ENCODE results near the gene LAG3.

LAG3 gene

GRCh38 chr12:6770600-6770999, 1.7 kb upstream of the LAG3 start:
- TF ChIP-seq CREB1 (IDR thresholded peaks at IDR 0.05; ENCODE audit: low read depth) (no peak), EP300 (IDR thresholded peaks at IDR 0.05; ENCODE audit: borderline replicate concordance) (no peak), CEBPB (IDR thresholded peaks at IDR 0.05) (no peak), MAX (IDR thresholded peaks at IDR 0.05) (no peak), RAD21 (IDR thresholded peaks at IDR 0.05; ENCODE audit: low read depth) (no peak), NFIC (IDR thresholded peaks at IDR 0.05) (no peak), ZBTB7A (IDR thresholded peaks at IDR 0.05; ENCODE audit: low read depth) (no peak)

GRCh38 chr12:6771091-6771495, 1.2 kb upstream of the LAG3 start:
- no peak for TF ChIP-seq NFIC (IDR thresholded peaks at IDR 0.05)
- TF ChIP-seq FOXM1 (IDR thresholded peaks at IDR 0.05; ENCODE audit: borderline replicate concordance, low read depth): no peak
- no peak for TF ChIP-seq USF1 (IDR thresholded peaks at IDR 0.05)
- TF ChIP-seq EGR1 (IDR thresholded peaks at IDR 0.05): no peak
- no peak for TF ChIP-seq TAF1 (IDR thresholded peaks at IDR 0.05; ENCODE audit: low read depth)
- TF ChIP-seq RAD21 (IDR thresholded peaks at IDR 0.05; ENCODE audit: low read depth): no peak
- TF ChIP-seq CEBPB (IDR thresholded peaks at IDR 0.05): no peak
- TF ChIP-seq REST (IDR thresholded peaks at IDR 0.05; ENCODE audit: low read depth): no peak
- TF ChIP-seq ZBTB7A (IDR thresholded peaks at IDR 0.05; ENCODE audit: low read depth): no peak

GRCh38 chr12:6771509-6772330, 600 bp upstream of the LAG3 start:
- TF ChIP-seq MAX (IDR thresholded peaks at IDR 0.05) (no peak), TCF12 (IDR thresholded peaks at IDR 0.05; ENCODE audit: low read depth) (no peak), CREB1 (IDR thresholded peaks at IDR 0.05; ENCODE audit: low read depth) (no peak)

GRCh38 chr12:6772726-6773589, 638 bp downstream of the LAG3 start:
- TF ChIP-seq MAX (IDR thresholded peaks at IDR 0.05) (no peak), ZBTB7A (IDR thresholded peaks at IDR 0.05; ENCODE audit: low read depth) (no peak), EGR1 (IDR thresholded peaks at IDR 0.05) (no peak), REST (IDR thresholded peaks at IDR 0.05; ENCODE audit: low read depth) (no peak), USF1 (IDR thresholded peaks at IDR 0.05) (no peak), RAD21 (IDR thresholded peaks at IDR 0.05; ENCODE audit: low read depth) (no peak), CEBPB (IDR thresholded peaks at IDR 0.05) (no peak), TEAD4 (IDR thresholded peaks at IDR 0.05) (no peak), YY1 (IDR thresholded peaks at IDR 0.05; ENCODE audit: low read depth) (no peak), CREB1 (IDR thresholded peaks at IDR 0.05; ENCODE audit: low read depth) (no peak), FOXM1 (IDR thresholded peaks at IDR 0.05; ENCODE audit: borderline replicate concordance, low read depth) (no peak), TAF1 (IDR thresholded peaks at IDR 0.05; ENCODE audit: low read depth) (no peak), TCF12 (IDR thresholded peaks at IDR 0.05; ENCODE audit: low read depth) (no peak), NFIC (IDR thresholded peaks at IDR 0.05) (no peak), EP300 (IDR thresholded peaks at IDR 0.05; ENCODE audit: borderline replicate concordance) (no peak)

GRCh38 chr12:6773590-6774351, 1.5 kb downstream of the LAG3 start:
- no peak for TF ChIP-seq TCF12 (IDR thresholded peaks at IDR 0.05; ENCODE audit: low read depth)

Measured in Ishikawa (cell line).